ENCODE results near the gene POPDC3. TPM values are rescaled to one million over a fixed set of nuclear protein-coding genes. Genes with fewer than 3 reads are reported as not detected.

POPDC3 gene
- total and polyA plus RNA-seq, 2 of the 4 experiments (the other 2 are of a cell fraction), result 22.7 to 25.8 TPM

DNA sequence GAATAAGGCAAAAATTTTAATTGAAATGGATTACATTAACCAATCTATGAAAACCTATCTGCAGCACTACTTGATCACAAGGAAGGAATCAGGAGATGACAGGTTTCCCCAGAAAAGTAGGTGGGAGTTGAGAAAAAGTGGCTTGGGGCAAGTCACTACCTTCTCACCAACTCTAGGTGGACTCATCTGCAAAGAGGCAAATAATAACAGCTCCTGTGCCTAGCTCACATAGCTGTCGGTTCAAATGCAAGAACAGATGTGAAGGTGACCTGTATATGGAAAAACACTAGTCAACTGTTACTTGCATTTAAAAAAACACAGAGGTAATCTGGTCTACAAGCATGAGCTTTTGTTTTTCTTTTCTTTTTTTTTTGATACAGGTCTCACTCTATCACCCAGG is 67.2 kb downstream of the POPDC3 start:
- dilution Hi-C loops (cut with HindIII; ENCODE audit: low sequenced_read_pairs, unreplicated experiment), result no loop called here
- no peak overlapping the region for H3K23ac ChIP-seq (ENCODE audit: low read depth, low read length)
- H3K4me1 ChIP-seq (ENCODE audit: control insufficient read depth, insufficient read depth, low read length), result peaks cover 2% of the 10 kb centered on the region; the same call in 1 of the 2 replicates
- H2BK20ac ChIP-seq (ENCODE audit: low read depth, low read length), result no peak overlapping the region
- ATAC-seq (ENCODE audit: low read depth) (no peak), DNase-seq (no peak)
- no peak for TF ChIP-seq POLR2A (IDR thresholded peaks at IDR 0.05; ENCODE audit: low read depth, low read length)
- no peak overlapping the region for H4K8ac ChIP-seq (ENCODE audit: low read depth in 2 of 2, low read length in 2 of 2)
- H3K79me1 ChIP-seq (ENCODE audit: low read depth in 1 of 2, low read length in 2 of 2), result peaks cover 0 to 3% of the 10 kb centered on the region in 2 experiments; a peak in 1 of 4 replicates
- H3K36me3 ChIP-seq (ENCODE audit: control insufficient read depth, insufficient read depth, low read length), result peaks cover 5% of the 10 kb centered on the region; the same call in 1 of the 2 replicates
- H4K5ac ChIP-seq (ENCODE audit: low read depth, low read length), result no peak overlapping the region
- no peak overlapping the region for H2BK15ac ChIP-seq (ENCODE audit: low read depth, low read length)
- no peaks in the 10 kb centered on the region for H3K27me3 ChIP-seq (ENCODE audit: control insufficient read depth, insufficient read depth, low read length)
- H2AFZ ChIP-seq (replicated peaks; ENCODE audit: low read length, poor library complexity), result no peak overlapping the region
- no CpG with 5 or more reads among the region's 1 CpG for WGBS, 2 experiments (ENCODE audit: extremely low coverage in 2 of 2, insufficient read length in 1 of 2)
- no TSS peak for BruUV-seq (replicated peaks)
- no peak overlapping the region for H3K4me2 ChIP-seq (ENCODE audit: low read depth, low read length)
- H3K9ac ChIP-seq (ENCODE audit: low read depth, low read length), result no peak overlapping the region
- ChIA-PET POLR2A (ENCODE audit: unreplicated experiment) (no interaction called here), CTCF (interaction anchor here (0.7 to 1.0 kb wide), 3 partner anchors 25 to 253 kb away, joined by 3 read pairs; no protein-coding TSS in a partner anchor)
- no peak overlapping the region for H3K4ac ChIP-seq (ENCODE audit: low read depth, low read length)
- H3K9me1 ChIP-seq (ENCODE audit: insufficient read depth, low read length), result peaks cover 3% of the 10 kb centered on the region
- H2BK120ac ChIP-seq (ENCODE audit: low read depth, low read length), result no peak overlapping the region
- H3K56ac ChIP-seq (ENCODE audit: extremely low read depth, insufficient read depth, low read length), result no peak overlapping the region
- in situ Hi-C loops (cut with MboI; ENCODE audit: low sequenced_read_pairs), result no loop called here
- no peak overlapping the region for H3K14ac ChIP-seq (replicated peaks; ENCODE audit: low read depth, low read length)
- H3K27ac ChIP-seq (ENCODE audit: insufficient read depth, low read length), result no peak overlapping the region
- no peaks in the 10 kb centered on the region for H3K9me3 ChIP-seq (ENCODE audit: control insufficient read depth, insufficient read depth, low read length)
- no peak overlapping the region for H2BK5ac ChIP-seq (ENCODE audit: low read depth, low read length, poor library complexity, severe bottlenecking)
- H3K4me3 ChIP-seq (ENCODE audit: insufficient read depth, low read depth, low read length), result no peak overlapping the region
- no peak overlapping the region for H3K18ac ChIP-seq (ENCODE audit: low read depth, low read length)
- H2AK9ac ChIP-seq (replicated peaks; ENCODE audit: low read depth, low read length, poor library complexity), result no peak overlapping the region
- no peak overlapping the region for H4K91ac ChIP-seq (ENCODE audit: insufficient read depth, low read depth, low read length)
- no peaks in the 10 kb centered on the region; the same call in 1 of the 2 replicates for H4K20me1 ChIP-seq (ENCODE audit: insufficient read depth, low read length)
- intact Hi-C loops (cut with micrococcal nuclease), result no loop called here
- no peak overlapping the region for H2AK5ac ChIP-seq (ENCODE audit: low read depth, low read length)

Data from IMR-90 (cell line).